ENCODE results near the gene KRCC1. TPM values are rescaled to one million over a fixed set of nuclear protein-coding genes. Genes with fewer than 3 reads are reported as not detected.
A peak's percentile ranks its signal among the peaks of the same experiment; 100 is the strongest.

The KRCC1 gene
- total and polyA plus RNA-seq, 2 experiments from 2014 or later: 10.3 to 12.5 TPM

GRCh38 chr2:88066543-88066942 lies 11.0 kb upstream of the KRCC1 start:
- Histone ChIP-seq H2AFZ (no peak overlapping the region), H3K79me2 (replicated peaks; ENCODE audit: insufficient read depth) (no peaks in the 10 kb centered on the region), H3K36me3 (ENCODE audit: insufficient read depth) (no peaks in the 10 kb centered on the region), H4K20me1 (replicated peaks; ENCODE audit: insufficient read depth) (no peaks in the 10 kb centered on the region), H3K27me3 (ENCODE audit: insufficient read depth) (no peaks in the 10 kb centered on the region), H3K9me2 (ENCODE audit: insufficient read depth) (no peaks in the 10 kb centered on the region), H3K4me1 (ENCODE audit: insufficient read depth) (peaks cover 17% of the 10 kb centered on the region), H3K4me2 (no peak overlapping the region), H3F3A (replicated peaks; ENCODE audit: low read depth) (no peaks in the 10 kb centered on the region), H3K27ac (ENCODE audit: low read depth) (no peak overlapping the region), H3K4me3 (no peak overlapping the region)
- Mint-ChIP-seq H3K27me3 (ENCODE audit: insufficient read depth, low read depth, poor library complexity) (peaks cover 4% of the 10 kb centered on the region), H3K4me1 (peaks cover 24% of the 10 kb centered on the region), H3K9me3 (no peaks in the 10 kb centered on the region), H3K27ac (no peak overlapping the region), H3K36me3 (ENCODE audit: low read depth) (no peaks in the 10 kb centered on the region), H3K4me3 (no peak overlapping the region)
- ATAC-seq (peak; percentile 56; the same call in 2 of the 3 replicates), DNase-seq (ENCODE audit: low spot score) (no peak)
- TF ChIP-seq EZH2 (IDR thresholded peaks at IDR 0.05; ENCODE audit: low read depth, unreplicated experiment) (no peak), EZH2phosphoT487 (IDR thresholded peaks at IDR 0.05; ENCODE audit: unreplicated experiment) (no peak), NANOG (IDR thresholded peaks at IDR 0.05; ENCODE audit: borderline replicate concordance) (no peak), STAT1 (IDR thresholded peaks at IDR 0.05; ENCODE audit: unreplicated experiment) (no peak), JUNB (IDR thresholded peaks at IDR 0.05; ENCODE audit: unreplicated experiment) (no peak), ZNF114 (CRISPR knock-in tag; IDR thresholded peaks at IDR 0.05) (no peak), REST (IDR thresholded peaks at IDR 0.05; ENCODE audit: unreplicated experiment) (no peak), ZNF331 (CRISPR knock-in tag; IDR thresholded peaks at IDR 0.05; ENCODE audit: low read depth) (no peak), ZNF462 (CRISPR knock-in tag; IDR thresholded peaks at IDR 0.05) (no peak), POLR2AphosphoS5 (IDR thresholded peaks at IDR 0.05; ENCODE audit: low read depth) (no peak), ETS1 (IDR thresholded peaks at IDR 0.05) (no peak), CTCF (conservative IDR thresholded peaks at IDR 0.05; ENCODE audit: low read depth in 2 of 2) (no peak)

Measured in GM23338 (cell line).